HG03064 (cell line): Measurements from ENCODE around the gene LMTK2.

Experiments used
- ATAC-seq: cut with Tn5 transposase; IDR thresholded peaks from one replicate; pipeline ENCODE4 v1.9.1; 2021; ENCODE audit warnings: low read depth; ENCODE audit not compliant: unreplicated experiment

LMTK2 gene

DNA sequence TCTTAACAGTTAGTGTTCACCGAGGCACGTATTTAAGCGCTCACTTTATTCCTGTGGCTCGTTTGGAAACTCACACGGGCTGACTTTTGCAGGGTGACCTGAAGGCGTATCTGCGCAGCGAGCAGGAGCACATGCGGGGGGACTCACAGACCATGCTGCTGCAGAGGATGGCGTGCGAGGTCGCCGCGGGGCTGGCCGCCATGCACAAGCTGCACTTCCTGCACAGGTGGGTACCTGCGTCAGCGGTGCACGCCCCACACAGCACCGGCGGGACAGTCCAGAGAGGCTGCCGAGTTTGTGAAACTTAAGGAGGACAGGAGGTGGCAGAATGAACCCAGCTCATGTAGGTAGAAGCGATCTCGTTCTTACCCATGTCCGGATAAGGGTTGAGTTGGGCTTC lies 64.8 kb downstream of the LMTK2 start:
- no peak for ATAC-seq

DNA sequence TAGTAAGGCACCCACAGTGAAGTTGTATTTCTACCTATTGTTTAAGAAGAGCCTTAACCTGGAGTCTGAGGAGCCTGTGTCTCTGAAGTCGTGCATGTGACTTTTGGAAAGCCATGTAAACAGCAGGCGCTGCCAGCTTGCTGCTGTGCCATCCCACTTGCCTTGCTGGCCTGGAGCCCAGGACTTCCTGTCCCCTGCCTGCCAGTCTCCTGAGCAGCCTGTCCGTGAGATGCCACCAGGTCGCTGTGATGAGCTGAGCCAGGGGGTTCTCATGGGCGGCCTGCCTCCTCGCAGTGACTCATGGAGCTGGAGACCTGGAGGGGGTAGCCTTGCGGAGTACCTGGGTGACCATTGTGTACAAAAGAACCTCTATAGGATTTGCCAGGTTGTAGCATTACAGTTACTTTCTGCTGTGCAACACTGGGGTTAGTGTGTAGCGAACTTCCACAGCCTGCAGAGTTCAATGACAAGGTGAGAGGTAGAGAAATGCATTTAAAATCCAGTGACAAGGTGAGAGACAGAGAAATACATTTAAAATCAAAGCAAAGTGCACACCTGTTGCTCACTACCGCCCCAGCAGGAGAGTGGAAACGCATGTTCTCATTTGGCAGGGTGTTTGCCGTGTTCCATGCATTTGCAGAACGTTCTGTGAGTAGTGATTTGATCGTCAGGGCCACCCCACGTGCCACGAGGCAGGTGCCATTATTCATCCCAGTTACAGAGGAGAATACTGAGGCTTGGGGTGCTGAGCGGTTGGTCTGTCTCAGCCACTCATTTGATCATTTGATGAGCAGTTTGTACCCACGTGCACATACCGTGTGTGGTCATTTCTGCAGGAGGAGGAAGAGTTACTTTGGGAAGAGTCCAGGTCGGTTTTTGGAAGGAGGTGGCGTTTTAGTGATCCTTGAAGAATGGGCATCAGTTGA lies 67.9 kb downstream of the LMTK2 start:
- ATAC-seq = no peak

DNA sequence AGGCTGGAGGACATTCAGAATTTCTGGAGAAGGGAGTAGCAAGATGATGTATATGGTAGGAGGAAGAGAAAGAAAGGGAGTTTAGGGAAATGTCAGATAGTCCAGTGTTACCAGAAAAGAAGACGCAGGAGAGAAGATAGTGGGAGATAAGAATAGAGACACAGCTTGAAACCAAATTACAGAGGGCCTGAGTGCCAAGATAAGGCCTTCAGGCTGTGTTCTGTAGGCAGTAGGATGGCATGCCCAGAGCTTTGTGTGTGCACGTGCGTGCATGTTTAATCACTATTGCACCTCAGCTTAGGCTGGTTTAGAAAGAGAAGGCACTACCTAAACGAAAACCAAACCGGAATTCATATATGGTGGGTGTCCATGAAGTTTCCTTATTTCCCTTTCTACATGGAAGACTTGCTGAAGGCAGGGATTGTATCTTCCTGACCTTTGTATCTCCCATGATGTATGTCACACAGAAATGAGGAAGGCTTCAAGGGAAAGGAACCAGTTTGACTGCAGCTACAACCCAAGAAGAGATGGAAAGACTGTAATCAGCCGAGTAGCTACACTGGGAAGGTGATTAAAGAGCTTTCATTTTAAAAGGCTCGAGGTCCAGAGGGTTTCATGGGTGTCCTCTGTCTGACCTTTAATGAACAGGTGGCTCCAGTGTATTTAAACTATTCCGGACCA lies 68.7 kb downstream of the LMTK2 start:
- ATAC-seq = no peak

DNA sequence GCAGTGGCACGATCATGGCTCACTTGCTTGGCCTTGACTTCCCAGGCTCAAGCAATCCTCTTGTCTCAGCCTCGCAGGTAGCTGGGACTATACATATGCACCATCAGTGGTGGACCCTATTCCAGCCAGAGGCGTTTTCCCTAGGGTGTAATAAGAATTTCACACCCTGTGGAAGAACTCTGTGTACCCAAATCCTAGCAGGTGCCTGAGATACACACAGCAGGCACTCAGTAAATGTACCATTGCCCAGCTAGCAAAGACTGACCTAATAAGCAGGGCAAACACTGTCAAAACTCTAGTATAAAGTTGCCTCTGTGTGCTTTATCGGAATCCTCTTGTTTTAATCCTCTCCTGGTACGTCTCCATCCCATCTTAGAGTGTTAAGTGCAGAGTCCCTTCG lies 70.9 kb downstream of the LMTK2 start:
- ATAC-seq = no peak

DNA sequence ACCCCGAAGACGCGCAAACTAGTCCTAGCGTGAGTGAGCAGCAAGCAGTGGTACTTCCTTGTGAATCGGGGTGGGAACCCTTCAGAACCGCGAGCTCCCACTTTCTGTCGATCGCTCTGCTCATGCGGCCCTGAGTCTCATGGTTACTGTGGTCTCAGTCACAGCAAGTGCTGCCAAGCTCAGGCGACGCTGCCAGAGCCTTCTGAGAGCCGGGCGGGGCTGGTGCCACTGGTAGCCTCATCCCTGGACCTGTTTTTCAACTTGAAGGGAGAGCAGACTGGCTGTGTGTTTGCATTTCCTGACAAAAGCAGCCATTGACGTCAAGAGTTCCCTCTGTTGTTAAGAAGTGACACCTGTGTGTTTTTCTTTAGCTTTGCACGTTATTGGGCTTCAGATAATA lies 71.7 kb downstream of the LMTK2 start:
- ATAC-seq = no peak

DNA sequence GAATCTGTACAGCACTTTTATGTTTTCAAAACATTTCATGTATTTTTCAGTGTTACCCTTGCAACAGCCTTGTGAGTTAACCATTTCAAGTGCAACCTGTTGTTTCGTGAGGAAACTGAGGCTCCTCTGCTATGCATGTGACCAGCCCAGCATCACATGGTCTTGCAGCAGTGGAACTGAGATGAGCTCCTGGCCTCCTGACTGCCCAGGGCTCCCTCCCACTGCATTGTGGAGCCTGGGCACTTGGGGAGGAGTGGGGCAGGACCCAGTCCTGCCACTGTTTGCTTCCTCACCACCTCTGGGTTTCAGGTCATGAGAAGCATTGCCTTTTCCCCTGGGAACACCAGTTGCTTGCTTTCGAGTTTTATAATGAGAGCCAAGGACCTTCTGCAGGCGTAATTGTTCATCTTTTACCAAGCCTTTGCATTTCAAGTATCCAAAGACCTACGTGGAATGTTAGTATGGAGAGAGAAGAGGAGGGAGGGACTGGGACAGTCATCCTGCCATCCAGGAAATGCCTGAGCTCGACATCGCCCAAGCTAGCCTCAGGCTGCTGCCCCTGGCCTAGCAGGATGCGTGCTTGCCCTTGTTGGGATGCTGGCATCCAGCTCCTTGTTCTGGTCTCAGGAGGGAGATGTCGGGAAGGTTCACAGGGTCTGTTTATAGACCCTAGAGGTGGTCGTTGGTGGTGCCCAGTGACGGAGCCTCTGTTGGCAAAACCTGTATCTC lies 72.3 kb downstream of the LMTK2 start:
- ATAC-seq = no peak

DNA sequence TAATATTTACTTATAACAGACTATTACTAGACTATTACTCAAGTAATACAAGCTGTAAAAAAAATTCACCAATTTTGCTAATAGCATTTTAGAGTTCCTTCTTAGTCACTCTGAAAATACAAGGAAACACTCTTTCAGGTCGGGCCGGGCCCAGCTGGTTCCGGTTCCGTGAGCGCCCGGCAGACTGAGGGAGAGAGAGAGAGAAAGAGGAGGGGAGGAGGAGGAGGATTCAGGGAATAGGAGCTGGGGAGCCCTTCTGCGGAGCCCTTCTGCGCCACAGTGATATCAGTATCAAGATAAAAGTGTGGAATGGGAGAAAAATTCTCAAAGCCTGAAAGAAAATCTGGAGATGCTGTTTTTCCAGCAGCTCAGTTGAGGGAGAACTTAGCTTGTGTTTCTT lies 74.1 kb downstream of the LMTK2 start:
- ATAC-seq = no peak

DNA sequence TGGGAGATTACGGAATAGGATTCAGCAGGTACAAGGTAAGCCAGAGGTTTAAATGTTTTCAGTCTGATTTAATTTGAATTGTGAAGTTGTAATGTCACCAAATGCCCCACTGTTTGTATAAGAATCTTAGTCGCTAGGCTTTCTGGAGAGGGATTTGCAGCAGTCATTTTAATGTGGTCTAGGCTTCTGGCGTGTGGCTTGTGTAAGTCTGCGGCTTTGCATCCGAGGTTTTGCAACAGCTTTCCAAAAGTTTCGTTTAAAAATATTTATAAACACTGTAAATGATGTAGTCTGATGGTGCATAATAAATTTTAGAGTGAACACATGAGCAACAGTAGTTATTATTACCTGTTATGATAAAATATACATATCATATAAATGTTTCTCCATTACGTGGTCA lies 78.4 kb downstream of the LMTK2 start:
- ATAC-seq = no peak

DNA sequence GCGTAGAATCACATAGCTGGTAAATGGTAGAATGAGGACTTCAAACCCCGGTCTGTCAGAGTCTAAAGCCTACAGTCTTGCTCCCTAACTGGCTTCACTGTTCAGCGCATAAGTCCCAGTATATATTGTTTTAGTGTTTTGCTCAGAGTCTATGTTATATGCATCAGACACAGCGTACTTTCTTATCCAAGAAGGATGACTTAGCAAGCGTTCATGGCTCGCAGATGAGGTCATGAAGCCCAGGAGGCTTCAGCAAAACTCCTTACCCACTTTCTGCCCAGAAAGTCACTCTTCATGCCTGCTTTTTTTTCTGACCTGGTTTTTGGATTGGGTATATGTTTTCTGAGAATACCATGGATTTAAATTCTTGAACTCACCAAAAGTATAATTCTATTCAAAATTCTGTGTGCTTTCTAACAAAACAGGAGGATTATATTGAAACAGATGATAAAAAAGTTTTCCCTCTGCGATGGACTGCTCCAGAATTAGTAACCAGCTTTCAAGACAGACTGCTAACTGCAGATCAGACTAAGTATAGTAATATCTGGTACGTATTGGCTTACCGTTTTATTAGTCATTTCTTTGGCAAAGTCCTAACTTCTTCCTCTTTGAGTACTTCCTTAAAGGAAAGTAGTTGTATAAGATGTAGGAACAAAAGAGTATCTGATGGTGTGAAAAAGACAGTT lies 79.9 kb downstream of the LMTK2 start:
- no peak for ATAC-seq

DNA sequence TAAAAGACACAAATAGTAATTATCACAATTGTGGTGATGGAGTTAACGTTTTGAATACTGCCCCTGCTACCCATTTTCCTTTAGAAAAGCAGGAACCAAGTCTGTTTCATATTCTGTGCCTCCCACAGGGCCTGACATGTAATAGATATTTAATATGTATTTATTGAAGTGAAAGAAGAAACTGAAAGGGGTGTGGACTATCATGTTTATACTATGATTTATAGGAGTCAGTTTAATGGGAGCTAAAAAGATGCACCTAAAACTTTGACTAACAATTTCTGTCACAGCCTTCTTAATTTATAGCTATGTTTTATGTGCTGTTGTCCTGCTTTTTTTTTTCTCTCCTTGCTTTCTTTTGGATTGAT lies 80.5 kb downstream of the LMTK2 start:
- no peak for ATAC-seq

DNA sequence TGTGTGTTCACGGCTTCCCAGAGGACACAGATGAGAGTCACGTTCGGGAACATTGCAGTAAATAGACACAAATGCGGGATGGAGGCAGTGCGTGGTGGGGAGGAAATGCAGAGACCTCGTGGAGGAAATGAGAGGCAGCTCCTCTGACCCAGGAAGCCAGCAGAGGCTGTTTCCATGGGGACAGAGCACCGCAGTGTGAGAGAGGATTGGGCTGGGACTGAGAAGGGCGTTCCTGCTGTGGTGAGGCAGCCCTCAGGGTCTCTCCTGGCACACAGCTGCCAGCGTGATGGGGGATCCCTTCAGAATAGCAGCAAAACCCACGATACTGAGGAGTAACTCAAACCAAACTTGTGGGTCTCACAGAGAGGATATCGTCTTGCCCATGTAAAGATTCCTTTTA lies 82.9 kb downstream of the LMTK2 start:
- no peak for ATAC-seq

DNA sequence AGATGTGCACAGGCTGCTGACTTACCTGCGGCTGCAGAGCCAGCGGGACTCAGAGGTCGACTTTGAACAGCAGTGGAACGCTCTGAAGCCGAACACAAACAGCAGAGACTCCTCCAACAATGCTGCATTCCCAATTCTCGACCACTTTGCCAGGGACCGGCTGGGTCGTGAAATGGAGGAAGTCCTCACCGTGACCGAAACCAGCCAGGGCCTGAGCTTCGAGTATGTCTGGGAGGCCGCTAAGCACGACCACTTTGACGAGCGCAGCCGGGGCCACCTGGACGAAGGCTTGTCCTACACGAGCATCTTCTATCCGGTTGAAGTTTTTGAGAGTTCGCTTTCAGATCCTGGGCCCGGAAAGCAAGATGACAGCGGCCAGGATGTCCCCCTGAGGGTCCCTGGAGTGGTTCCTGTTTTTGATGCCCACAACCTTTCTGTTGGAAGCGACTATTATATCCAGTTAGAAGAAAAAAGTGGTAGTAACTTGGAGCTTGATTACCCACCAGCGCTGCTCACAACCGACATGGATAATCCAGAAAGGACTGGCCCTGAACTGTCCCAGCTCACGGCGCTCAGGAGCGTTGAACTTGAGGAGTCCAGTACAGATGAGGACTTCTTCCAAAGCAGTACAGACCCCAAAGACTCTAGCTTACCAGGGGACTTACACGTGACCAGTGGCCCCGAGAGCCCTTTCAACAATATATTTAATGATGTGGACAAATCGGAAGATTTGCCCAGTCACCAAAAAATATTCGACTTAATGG lies 85.2 kb downstream of the LMTK2 start:
- ATAC-seq = no peak

DNA sequence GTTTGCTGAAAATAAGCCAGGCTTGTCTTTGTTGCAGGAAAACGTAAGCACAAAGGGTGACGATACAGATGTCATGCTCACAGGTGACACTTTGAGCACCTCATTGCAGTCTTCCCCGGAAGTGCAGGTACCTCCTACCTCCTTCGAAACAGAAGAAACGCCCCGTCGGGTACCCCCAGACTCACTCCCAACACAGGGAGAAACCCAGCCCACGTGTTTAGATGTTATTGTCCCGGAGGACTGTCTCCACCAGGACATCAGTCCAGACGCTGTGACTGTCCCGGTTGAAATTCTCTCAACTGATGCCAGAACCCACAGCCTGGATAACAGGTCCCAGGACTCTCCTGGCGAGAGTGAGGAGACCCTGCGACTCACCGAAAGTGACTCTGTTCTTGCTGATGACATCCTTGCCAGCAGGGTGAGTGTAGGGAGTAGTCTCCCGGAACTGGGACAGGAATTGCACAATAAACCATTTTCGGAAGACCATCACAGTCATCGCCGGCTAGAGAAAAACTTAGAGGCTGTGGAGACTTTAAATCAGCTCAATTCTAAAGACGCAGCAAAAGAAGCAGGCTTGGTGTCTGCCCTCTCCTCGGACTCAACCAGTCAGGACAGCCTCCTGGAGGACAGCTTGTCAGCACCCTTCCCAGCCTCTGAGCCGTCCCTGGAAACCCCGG lies 86.3 kb downstream of the LMTK2 start:
- no peak for ATAC-seq

DNA sequence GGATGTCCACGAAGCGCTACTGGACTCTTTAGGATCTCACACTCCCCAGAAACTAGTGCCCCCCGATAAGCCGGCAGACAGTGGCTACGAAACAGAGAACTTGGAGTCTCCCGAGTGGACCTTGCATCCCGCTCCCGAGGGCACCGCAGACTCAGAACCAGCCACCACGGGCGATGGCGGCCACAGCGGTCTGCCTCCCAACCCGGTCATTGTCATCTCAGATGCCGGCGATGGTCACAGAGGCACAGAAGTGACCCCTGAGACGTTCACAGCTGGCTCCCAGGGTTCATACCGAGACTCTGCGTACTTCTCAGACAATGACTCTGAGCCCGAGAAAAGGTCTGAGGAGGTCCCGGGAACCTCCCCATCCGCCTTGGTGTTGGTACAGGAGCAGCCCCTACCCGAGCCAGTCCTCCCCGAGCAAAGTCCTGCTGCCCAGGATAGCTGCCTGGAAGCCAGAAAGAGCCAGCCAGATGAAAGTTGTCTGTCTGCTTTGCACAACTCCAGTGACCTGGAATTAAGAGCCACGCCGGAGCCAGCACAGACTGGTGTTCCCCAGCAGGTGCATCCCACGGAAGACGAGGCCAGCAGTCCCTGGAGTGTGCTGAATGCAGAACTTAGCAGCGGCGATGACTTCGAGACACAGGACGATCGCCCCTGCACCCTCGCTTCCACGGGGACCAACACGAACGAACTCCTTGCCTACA lies 87.0 kb downstream of the LMTK2 start:
- no peak for ATAC-seq

DNA sequence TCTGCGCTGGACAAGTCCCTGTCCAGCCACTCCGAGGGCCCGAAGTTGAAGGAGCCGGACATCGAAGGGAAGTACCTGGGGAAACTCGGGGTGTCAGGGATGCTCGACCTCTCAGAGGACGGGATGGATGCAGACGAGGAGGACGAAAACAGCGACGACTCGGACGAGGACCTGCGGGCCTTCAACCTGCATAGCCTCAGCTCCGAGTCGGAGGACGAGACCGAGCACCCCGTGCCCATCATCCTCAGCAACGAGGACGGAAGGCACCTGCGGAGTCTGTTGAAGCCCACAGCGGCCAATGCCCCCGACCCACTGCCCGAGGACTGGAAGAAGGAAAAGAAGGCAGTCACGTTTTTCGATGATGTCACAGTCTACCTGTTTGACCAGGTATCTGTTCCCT lies 87.5 kb downstream of the LMTK2 start:
- no peak for ATAC-seq

DNA sequence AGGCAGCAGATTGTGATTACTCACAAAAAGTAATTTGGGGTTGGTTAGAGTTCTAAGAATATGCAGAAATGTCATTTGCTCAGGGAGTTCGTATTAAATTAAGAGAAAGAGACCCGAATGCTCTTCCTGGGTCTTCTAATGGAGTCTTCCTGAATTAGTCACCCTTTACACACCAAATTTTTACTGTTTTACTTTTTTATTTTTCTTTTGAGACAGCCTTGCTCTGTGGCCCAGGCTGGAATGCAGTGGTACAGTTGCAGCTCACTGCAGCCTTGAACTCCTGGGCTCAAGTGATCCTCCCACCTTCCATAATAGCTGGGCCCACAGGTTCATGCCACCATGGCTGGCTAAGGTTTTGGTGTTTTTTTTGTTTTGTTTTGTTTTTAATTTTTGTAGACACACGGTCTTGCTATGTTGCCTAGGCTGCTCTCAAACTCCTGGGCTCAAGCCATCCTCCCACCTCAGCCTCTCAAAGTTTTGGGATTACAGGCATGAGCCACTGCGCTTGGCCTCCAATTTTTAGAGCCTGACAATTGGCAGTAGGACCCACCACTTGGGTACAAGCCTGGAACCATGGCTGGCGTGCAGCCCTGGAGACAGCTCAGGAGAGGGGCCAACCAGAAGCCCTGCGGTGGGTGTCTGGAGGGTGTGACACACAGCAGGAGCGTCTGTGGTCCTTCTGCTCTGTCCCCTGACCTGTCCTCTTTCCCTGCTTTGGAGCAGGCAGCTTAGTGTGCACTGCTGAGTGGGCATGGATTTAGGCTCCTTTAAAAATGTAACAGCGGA lies 88.2 kb downstream of the LMTK2 start:
- ATAC-seq = no peak

DNA sequence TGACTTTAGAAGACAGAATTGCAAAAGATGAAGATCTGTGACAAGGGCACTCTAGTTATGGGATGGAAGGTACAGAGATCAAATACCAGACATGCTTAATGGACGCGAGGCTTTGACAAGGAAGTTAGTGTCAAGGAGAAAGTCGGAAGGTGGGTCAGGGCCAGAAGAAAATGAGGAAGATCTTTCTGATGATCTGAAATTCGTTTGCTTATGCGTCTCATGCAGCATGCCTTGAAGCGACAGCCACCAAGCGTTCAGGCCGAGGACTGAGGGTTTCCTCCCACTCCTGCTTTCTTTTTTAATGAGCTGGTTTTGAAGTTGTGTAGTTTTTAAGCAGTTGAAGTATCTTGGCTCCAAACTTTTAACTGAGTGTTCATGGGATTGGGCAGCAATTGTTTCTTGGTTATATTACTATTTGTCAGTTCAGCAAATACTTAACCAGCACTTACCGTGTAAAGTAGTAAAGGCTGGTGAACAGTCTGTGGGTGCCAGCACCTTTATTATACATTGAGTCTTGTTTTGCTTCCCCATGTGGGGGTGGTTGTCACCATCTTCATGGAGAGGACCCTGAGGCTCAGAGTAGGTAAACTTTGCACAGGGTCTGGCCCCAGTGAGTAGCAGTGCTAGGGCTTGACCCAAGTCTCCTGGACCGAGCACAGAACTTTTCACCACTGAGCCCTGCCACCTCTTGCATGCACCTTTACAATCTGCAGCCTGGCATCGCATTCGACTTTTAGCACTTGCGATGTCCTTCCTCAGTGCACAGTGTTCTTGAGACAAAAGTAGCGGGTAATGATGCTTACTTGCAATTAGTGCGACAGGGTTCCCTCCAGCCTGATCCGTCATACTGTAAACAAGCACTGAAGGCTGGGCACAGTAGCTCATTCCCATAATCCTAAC lies 90.3 kb downstream of the LMTK2 start:
- ATAC-seq = no peak
